NCI-H128 (cell line): Measurements from ENCODE around the gene SLC9A4.
"Not testable (repeated sequence)": the region's sequence is repeated elsewhere in the genome, so short reads cannot be mapped to it uniquely, and the experiment has no call there.

Source experiments
- DNase-seq: peaks from one replicate; lab custom pipeline; 2025; ENCODE audit not compliant: unreplicated experiment; lab: John Stamatoyannopoulos, UW

SLC9A4 gene

DNA sequence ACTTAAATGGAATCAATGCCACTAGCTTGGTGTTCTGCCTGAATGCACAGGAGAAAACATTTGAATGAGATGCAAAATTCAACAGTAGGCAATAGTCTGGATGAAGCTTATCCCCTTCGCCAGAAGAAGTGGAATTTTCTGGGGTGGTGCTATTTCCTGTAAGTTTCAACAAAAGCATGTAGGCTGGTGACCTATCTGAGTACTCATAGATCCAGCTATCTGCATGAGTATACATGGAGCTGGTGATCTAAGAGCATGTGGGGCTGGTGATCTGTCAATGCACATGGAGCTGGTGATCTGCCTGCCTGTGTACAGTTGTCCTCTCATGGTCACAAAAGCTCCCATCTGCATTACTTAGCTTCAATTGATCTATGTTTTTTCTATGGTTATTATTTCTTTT, 71.2 kb downstream of the SLC9A4 start:
- DNase-seq: no peak

DNA sequence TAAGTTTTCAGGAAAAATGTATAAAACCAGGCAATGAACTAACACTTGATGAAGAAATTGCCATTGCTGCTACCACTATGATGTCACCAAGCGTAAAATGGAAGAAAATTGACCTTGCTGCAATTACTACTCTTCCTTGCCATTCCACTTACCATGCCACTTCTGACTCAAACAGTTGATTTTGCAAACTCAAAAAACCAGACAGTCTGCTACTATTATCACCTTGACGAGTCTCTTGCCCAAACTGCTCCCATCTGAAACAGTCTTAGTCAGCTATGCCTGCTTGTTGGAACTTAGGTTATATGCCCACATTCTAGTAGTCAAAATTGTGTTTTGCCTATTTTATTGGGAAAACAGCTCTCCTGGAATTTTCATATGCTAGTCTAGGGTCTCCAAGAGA, 74.4 kb downstream of the SLC9A4 start:
- DNase-seq: no peak

DNA sequence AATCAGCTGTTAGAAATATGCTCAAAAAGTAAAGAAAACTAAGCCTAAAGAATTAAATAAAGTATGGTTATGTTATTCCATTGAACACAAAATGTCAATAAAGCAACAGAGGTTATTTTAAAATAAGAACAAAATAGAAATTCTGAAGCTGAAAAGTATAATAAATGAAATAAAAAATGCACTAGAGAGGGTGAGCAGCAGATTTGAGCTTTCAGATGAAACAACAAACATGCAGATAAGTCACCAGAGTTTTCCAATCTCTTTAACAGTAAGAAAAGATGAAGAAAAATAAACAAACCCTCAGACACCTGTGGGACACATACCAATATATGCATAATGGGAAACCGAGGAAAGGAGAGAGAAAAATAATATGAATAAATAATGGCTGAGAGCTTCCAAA, 76.0 kb downstream of the SLC9A4 start:
- no peak for DNase-seq

DNA sequence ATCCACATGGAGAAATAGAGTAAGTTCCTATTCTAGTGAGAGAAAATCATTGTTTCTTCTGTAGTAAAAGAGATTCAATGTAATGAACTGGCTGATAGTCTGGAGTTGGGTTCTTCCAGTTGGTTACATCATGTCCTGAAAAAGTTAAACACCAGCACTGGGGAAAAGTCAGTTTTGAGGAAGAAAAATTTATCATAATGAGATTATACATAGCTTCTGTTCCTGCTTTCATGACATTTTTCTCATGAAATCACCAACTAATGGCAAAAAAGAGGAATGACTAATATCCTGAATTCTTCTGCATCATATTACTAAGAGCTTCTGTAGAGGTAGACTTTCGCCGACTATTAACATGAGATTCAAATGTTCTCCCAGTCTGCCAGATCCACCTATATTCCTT, 77.1 kb downstream of the SLC9A4 start:
- DNase-seq: no peak

DNA sequence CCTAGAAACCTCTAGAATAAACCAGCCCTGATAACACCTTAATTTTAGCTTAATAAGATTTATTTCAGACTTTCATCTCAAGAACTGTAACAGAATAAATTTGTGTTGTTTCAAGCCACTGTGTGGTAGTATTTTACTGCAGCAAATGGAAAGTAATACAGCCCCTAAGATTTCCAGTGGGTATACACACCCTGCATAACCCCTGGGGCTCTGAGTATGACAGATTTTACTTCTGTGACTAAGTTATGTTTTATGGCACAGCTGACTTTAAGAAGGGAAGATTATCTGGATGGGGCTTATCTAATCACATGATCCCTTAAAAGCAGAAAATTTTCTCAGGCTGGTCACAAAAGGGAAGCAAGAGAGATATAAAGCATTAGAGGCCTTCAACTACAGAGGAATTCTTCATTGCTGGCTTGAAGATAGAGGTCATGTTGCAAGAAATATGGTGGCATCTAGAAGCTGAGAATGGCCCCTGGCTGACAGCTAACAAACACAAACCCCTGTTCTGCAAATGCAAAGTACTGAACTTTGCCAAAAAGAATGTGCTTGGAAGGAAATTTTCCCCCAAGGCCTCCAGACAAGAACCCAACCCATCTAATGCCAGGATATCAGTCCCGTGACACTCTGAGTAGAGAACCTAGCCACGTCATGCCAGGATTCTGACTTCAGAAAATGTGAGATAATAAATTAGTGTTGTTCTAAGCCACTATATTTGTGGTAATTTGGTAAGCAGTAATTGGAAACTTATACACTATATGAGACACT, 78.5 kb downstream of the SLC9A4 start:
- no peak for DNase-seq

DNA sequence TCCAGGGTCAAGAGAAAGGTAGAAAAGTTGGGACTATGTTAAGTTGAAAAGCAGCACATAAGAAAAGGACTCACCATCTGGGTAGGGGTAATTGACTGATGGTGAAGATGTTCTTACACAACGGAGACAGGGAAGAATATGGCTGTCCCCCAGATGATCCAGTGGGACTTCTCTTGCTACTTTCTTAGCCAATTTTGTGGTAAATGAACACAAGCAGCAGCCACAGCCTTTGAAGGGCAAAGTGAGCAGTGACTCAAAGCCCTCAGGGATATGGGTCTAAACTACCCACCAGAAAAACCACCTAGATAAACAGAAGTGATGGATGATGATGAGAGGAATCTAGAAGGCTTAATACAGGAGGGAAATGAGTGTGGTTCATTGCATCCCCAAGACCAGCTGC, 80.6 kb downstream of the SLC9A4 start:
- DNase-seq: no peak

- DNase-seq: no peak
These were observed 85.4 kb downstream of the SLC9A4 start for GRCh38 chr2:102558463-102558862.

GRCh38 chr2:102562542-102562941, 89.5 kb downstream of the SLC9A4 start:
- DNase-seq: not testable (repeated sequence)

- no peak for DNase-seq
These were observed 102.9 kb downstream of the SLC9A4 start for GRCh38 chr2:102575888-102576287.

- DNase-seq: no peak
These were observed 105.3 kb downstream of the SLC9A4 start for GRCh38 chr2:102578376-102578775.

- DNase-seq: no peak
These were observed 108.9 kb downstream of the SLC9A4 start for GRCh38 chr2:102581911-102582310.

- DNase-seq: no peak
These were observed 109.8 kb downstream of the SLC9A4 start for GRCh38 chr2:102582845-102583244.
